ENCODE measurements around the gene GPR3.

The GPR3 gene

GRCh38 chr1:27438621-27439061 lies 46.2 kb downstream of the GPR3 start:
- no peak for TF ChIP-seq CTCF (IDR thresholded peaks at IDR 0.05)

- TF ChIP-seq CTCF (IDR thresholded peaks at IDR 0.05), result no peak
These were observed 46.7 kb downstream of the GPR3 start for GRCh38 chr1:27439150-27439549.

GRCh38 chr1:27444632-27445031 lies 52.2 kb downstream of the GPR3 start:
- no peak for TF ChIP-seq CTCF (IDR thresholded peaks at IDR 0.05)
